Epithelial cell of proximal tubule (primary cell): ENCODE measurements around the gene TIAM2. TPM values are rescaled to one million over a fixed set of nuclear protein-coding genes. Genes with fewer than 3 reads are reported as not detected.

Source experiments
- DNase-seq: peaks from one replicate; pipeline ENCODE4 v3.0.0-alpha.2; 2011; ENCODE audit warnings: low read depth
- H3K4me3 ChIP-seq: 2 replicates; pipeline ENCODE4 v1.5.1; 2011; ENCODE audit warnings: low read depth, mild to moderate bottlenecking, low read length
- total RNA-seq: library from RNA; depleted of rRNA; stranded (reverse); fragments of >200 nt; gene quantifications from 2 replicates; pipeline ENCODE4 v1.2.3, GENCODE V29; 2015
- TF ChIP-seq, protein P1 (sequence below): conservative IDR thresholded peaks from 2 replicates; pipeline ENCODE4 v1.5.1; 2012; ENCODE audit warnings: low read depth, mild to moderate bottlenecking, low read length

The TIAM2 gene
- total RNA-seq, 1 donor from 2014 or later, result 9.9 TPM

GRCh38 chr6:155250701-155251381 lies 255.7 kb downstream of the TIAM2 start:
- TF ChIP-seq, protein P1, sequence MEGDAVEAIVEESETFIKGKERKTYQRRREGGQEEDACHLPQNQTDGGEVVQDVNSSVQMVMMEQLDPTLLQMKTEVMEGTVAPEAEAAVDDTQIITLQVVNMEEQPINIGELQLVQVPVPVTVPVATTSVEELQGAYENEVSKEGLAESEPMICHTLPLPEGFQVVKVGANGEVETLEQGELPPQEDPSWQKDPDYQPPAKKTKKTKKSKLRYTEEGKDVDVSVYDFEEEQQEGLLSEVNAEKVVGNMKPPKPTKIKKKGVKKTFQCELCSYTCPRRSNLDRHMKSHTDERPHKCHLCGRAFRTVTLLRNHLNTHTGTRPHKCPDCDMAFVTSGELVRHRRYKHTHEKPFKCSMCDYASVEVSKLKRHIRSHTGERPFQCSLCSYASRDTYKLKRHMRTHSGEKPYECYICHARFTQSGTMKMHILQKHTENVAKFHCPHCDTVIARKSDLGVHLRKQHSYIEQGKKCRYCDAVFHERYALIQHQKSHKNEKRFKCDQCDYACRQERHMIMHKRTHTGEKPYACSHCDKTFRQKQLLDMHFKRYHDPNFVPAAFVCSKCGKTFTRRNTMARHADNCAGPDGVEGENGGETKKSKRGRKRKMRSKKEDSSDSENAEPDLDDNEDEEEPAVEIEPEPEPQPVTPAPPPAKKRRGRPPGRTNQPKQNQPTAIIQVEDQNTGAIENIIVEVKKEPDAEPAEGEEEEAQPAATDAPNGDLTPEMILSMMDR, result no peak
- H3K4me3 ChIP-seq, result no peak overlapping the region
- no peak for DNase-seq

DNA sequence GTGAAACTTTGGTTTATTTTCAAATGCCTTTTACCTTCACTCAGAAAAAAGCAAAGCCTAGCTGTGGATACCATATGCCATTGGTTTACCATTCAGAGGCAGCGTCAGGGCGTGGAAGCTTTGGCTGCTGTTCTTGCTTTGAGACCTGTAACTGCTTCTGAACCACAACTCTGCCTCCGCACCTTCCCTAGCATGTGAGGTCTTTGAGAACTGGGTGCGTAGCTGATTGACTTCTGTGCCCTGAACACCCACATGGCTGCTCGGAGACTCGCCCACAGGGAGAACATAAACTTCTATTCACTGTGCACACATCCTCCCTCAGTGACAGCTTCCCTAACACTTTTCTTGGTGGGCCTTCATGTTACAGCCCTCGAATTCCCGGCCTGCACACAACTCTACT lies 257.5 kb downstream of the TIAM2 start:
- DNase-seq, result no peak
- H3K4me3 ChIP-seq, result no peak overlapping the region
- TF ChIP-seq, protein P1, result no peak

DNA sequence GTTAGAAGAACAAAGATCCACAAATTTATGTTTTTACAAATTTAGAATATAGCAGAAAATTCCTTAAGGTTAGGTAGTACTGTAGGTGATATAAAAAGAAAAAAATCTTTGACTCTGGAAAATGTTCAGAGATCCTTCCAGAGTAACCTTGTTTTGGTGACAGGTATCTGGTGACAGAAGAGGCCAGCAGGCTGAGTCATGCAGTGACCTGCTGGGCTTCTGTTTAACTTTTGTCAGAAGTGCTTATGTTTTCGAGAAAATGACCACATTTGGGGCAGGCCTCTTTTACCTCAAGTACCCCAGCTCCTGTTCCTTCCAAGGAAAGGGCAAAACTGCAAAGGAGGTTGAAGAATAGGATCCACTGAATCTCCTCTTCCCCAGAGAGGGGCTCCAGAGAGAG lies 258.2 kb downstream of the TIAM2 start:
- no peak overlapping the region for H3K4me3 ChIP-seq
- DNase-seq, result no peak
- TF ChIP-seq, protein P1, result no peak

DNA sequence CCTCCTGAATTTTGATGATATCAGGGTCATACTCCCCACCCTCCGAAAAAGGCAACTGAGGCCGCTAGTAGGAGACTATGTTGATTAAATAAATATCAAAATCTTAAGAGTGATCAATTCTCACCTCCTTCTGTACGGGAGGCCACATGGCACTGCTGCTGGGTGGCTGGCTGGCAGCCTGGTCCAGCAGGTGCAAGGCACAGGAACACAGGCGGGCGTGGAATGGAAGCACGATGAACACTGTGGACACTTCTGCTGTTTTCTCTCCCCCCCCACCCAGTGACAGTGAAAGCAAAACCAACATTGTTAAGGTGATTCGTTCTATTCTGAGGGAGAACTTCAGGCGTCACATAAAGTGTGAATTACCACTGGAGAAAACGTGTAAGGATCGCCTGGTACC lies 259.0 kb downstream of the TIAM2 start:
- no peak overlapping the region for H3K4me3 ChIP-seq
- no peak for DNase-seq
- TF ChIP-seq, protein P1, result no peak

DNA sequence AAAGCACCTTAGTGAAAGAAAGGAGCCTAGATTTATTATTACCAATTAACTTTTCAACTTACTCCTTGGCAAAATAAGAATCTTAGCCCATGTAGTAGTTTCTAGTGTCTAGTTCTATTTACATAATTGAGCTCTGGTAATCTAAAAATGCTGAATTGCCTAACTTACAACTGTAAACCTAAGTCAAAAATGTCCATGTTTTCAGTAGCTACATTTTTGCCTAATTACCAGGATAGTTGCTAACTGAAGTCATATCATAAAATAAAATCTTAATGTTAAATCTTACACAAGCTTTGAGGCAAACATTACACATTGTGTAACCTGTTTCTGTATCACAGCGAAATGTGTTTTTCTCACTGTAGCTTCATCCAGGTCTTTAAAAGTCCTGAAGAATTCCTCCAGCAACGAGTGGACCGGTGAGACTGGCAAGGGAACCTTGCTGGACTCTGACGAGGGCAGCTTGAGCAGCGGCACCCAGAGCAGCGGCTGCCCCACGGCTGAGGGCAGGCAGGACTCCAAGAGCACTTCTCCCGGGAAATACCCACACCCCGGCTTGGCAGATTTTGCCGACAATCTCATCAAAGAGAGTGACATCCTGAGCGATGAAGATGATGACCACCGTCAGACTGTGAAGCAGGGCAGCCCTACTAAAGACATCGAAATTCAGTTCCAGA lies 261.1 kb downstream of the TIAM2 start:
- TF ChIP-seq, protein P1, result no peak
- no peak for DNase-seq
- no peak overlapping the region for H3K4me3 ChIP-seq

DNA sequence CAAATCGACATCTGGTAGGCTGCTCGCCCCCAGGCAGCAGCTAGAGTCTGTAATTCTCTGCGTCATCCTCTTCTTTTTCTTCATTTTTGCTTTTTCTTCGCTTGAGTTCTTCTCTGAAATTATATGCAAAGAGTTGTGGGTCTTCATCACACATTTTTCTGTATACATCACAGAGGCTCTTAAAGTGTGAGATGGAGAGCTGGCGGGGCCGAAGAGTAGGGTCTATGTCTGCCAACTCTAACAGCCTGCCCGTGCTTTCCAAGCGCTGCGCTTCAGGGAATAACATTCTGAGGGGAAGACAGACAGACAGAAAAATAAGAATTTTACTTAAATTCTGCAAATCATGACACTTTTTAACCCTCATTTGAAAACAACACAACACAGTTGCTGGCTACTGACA lies 262.7 kb downstream of the TIAM2 start:
- TF ChIP-seq, protein P1, result no peak
- DNase-seq, result no peak
- no peak overlapping the region for H3K4me3 ChIP-seq

GRCh38 chr6:155259204-155259603 lies 264.1 kb downstream of the TIAM2 start:
- TF ChIP-seq, protein P1, result no peak
- DNase-seq, result no peak
- H3K4me3 ChIP-seq, result no peak overlapping the region
